Caco-2 (cell line): Measurements from ENCODE around the gene MYL7. TPM values are rescaled to one million over a fixed set of nuclear protein-coding genes. Genes with fewer than 3 reads are reported as not detected.

Source experiments
- BruUV-seq: library from RNA; stranded (reverse); fragments of 400-500 nt; replicated peaks from 2 replicates; lab custom pipeline; 2021; lab: Mats Ljungman, UMichigan
- CTCF ChIA-PET: fragments of 300-600 bp; sonication (Branson Sonifier 250); formaldehyde crosslinking; loops from one replicate; lab custom pipeline; 2022; ENCODE audit warnings: antibody characterized with exemption; lab: Charles Lee
- POLR2A ChIA-PET: fragments of 300-600 bp; sonication (Branson Sonifier 250); formaldehyde crosslinking; loops from one replicate; lab custom pipeline; 2022; ENCODE audit warnings: antibody characterized with exemption; lab: Charles Lee
- DNase-seq, 2 experiments: peaks; one replicate each; pipeline versions ENCODE4 v3.0.0 to v3.0.0-alpha.2; 2020 to 2022
- H3K27me3 ChIP-seq: replicated peaks from 2 replicates; pipeline ENCODE4 v1.6.0; 2011; ENCODE audit warnings: low read length; ENCODE audit not compliant: control insufficient read depth, insufficient read depth
- H3K36me3 ChIP-seq: 2 replicates; pipeline ENCODE4 v1.5.1; 2011; ENCODE audit warnings: low read length; ENCODE audit not compliant: control insufficient read depth, insufficient read depth
- H3K4me1 ChIP-seq: fragments of 250-450 bp; sonication (Bioruptor Pico); 2 replicates; pipeline ENCODE4 v1.5.1; 2020; ENCODE audit warnings: mild to moderate bottlenecking
- H3K4me3 ChIP-seq: 2 replicates; pipeline ENCODE4 v1.5.1; 2011; ENCODE audit warnings: low read depth, mild to moderate bottlenecking, control low read depth, low read length
- H3K9me3 ChIP-seq: fragments of 250-450 bp; sonication (Bioruptor Pico); 2 replicates; pipeline ENCODE4 v1.5.1; 2020; ENCODE audit warnings: mild to moderate bottlenecking, moderate library complexity
- H3K27ac Mint-ChIP-seq: one replicate; pipeline ENCODE4 v1.8.0; 2022; ENCODE audit warnings: mixed read lengths; ENCODE audit not compliant: unreplicated experiment
- H3K27me3 Mint-ChIP-seq: one replicate; pipeline ENCODE4 v1.8.0; 2022; ENCODE audit warnings: mixed read lengths; ENCODE audit not compliant: insufficient read depth, unreplicated experiment
- H3K36me3 Mint-ChIP-seq: one replicate; pipeline ENCODE4 v1.8.0; 2022; ENCODE audit warnings: mild to moderate bottlenecking, mixed read lengths; ENCODE audit not compliant: insufficient read depth, unreplicated experiment
- H3K4me1 Mint-ChIP-seq: one replicate; pipeline ENCODE4 v1.8.0; 2022; ENCODE audit warnings: low read depth, mixed read lengths; ENCODE audit not compliant: unreplicated experiment
- H3K4me3 Mint-ChIP-seq: one replicate; pipeline ENCODE4 v1.8.0; 2022; ENCODE audit warnings: mild to moderate bottlenecking, moderate library complexity, mixed read lengths; ENCODE audit not compliant: unreplicated experiment
- H3K9me3 Mint-ChIP-seq: one replicate; pipeline ENCODE4 v1.8.0; 2022; ENCODE audit warnings: mixed read lengths; ENCODE audit not compliant: unreplicated experiment
- CTCF ChIP-seq, 2 experiments: fragments of 200-600 bp in 1 of 2; IDR thresholded peaks; 1 replicate in 1 of 2; 2 replicates in 1 of 2; pipeline versions ENCODE4 v1.5.1 to v1.8.0; 2011 to 2022; ENCODE audit warnings: antibody characterized with exemption in 1 of 2, control low read depth in 1 of 2, inconsistent platforms in 1 of 2, low read depth in 1 of 2, low read length in 1 of 2, mild to moderate bottlenecking in 1 of 2, moderate library complexity in 1 of 2; ENCODE audit not compliant: insufficient read depth in 1 of 2, severe bottlenecking in 1 of 2, unreplicated experiment in 1 of 2
- intact Hi-C: fragments of 100-400 bp; cut with micrococcal nuclease; formaldehyde crosslinking; loops from one replicate; pipeline ENCODE4 v1.10.0; 2022; ENCODE audit not compliant: unreplicated experiment
- total RNA-seq: library from RNA; stranded (reverse); gene quantifications from 2 replicates; pipeline ENCODE4 v1.2.3, GENCODE V29; 2022

MYL7 gene
- total RNA-seq, 1 experiment from 2014 or later: 16.2 TPM

- no peak overlapping the region for H3K4me3 ChIP-seq
- Mint-ChIP-seq H3K4me1 (no peaks in the 10 kb centered on the region), H3K27me3 (no peaks in the 10 kb centered on the region), H3K4me3 (no peak overlapping the region), H3K36me3 (peaks cover 6% of the 10 kb centered on the region), H3K27ac (no peak overlapping the region), H3K9me3 (no peaks in the 10 kb centered on the region)
- intact Hi-C loops: no loop called here
- no peaks in the 10 kb centered on the region; the same call in 1 of the 2 replicates for H3K4me1 ChIP-seq
- no peaks in the 10 kb centered on the region; the same call in 1 of the 2 replicates for H3K27me3 ChIP-seq
- no peak for TF ChIP-seq CTCF (IDR thresholded peaks at IDR 0.05; ENCODE audit: insufficient read depth in 1 of 2, low read depth in 1 of 2, low read length in 1 of 2, severe bottlenecking in 1 of 2, unreplicated experiment in 1 of 2)
- ChIA-PET CTCF (no interaction called here), POLR2A (no interaction called here)
- DNase-seq: no peak
- no peaks in the 10 kb centered on the region for H3K9me3 ChIP-seq
- no peaks in the 10 kb centered on the region for H3K36me3 ChIP-seq
- no TSS peak for BruUV-seq
Measured at GRCh38 chr7:44104860-44105771, 36.0 kb downstream of the MYL7 start.

- ChIA-PET CTCF (no interaction called here), POLR2A (no interaction called here)
- Mint-ChIP-seq H3K4me3 (no peak within 1 kb of the TSS), H3K4me1 (no peaks in the 10 kb centered on the region), H3K27me3 (no peaks in the 10 kb centered on the region), H3K27ac (no peak within 1 kb of the TSS), H3K36me3 (peaks cover 6% of the 10 kb centered on the region), H3K9me3 (no peaks in the 10 kb centered on the region)
- intact Hi-C loops: no loop called here
- TF ChIP-seq CTCF (IDR thresholded peaks at IDR 0.05; ENCODE audit: insufficient read depth in 1 of 2, low read depth in 1 of 2, low read length in 1 of 2, severe bottlenecking in 1 of 2, unreplicated experiment in 1 of 2): no peak
- DNase-seq: no peak
- Histone ChIP-seq H3K36me3 (no peaks in the 10 kb centered on the region), H3K4me3 (no peak within 1 kb of the TSS), H3K9me3 (no peaks in the 10 kb centered on the region), H3K4me1 (no peaks in the 10 kb centered on the region; the same call in 1 of the 2 replicates), H3K27me3 (no peaks in the 10 kb centered on the region; the same call in 1 of the 2 replicates)
- no TSS peak for BruUV-seq
Measured at GRCh38 chr7:44103923-44104859, 36.9 kb downstream of the MYL7 start, which contains the start of gene AEBP1. Gene AEBP1, plus strand, starts transcription at chr7:44104345. Its CDS starts 321 bp downstream, at chr7:44104666.

- Histone ChIP-seq H3K36me3 (no peaks in the 10 kb centered on the region), H3K4me1 (no peaks in the 10 kb centered on the region; the same call in 1 of the 2 replicates), H3K27me3 (no peaks in the 10 kb centered on the region; the same call in 1 of the 2 replicates), H3K9me3 (no peaks in the 10 kb centered on the region), H3K4me3 (no peak overlapping the region)
- Mint-ChIP-seq H3K9me3 (no peaks in the 10 kb centered on the region), H3K4me3 (no peak overlapping the region), H3K4me1 (no peaks in the 10 kb centered on the region), H3K27ac (no peak overlapping the region), H3K27me3 (no peaks in the 10 kb centered on the region), H3K36me3 (peaks cover 6% of the 10 kb centered on the region)
- no TSS peak for BruUV-seq
- no peak for TF ChIP-seq CTCF (IDR thresholded peaks at IDR 0.05; ENCODE audit: insufficient read depth in 1 of 2, low read depth in 1 of 2, low read length in 1 of 2, severe bottlenecking in 1 of 2, unreplicated experiment in 1 of 2)
- DNase-seq: no peak
- ChIA-PET POLR2A (no interaction called here), CTCF (no interaction called here)
- intact Hi-C loops: no loop called here
Measured at GRCh38 chr7:44103566-44103922, 37.6 kb downstream of the MYL7 start.
